Fibroblast of lung (primary cell): ENCODE data around the gene TFCP2.

ENCODE experiments used
- EZH2 ChIP-seq: IDR thresholded peaks from 2 replicates; pipeline ENCODE4 v1.5.1; 2012; ENCODE audit warnings: low read length, control low read depth, mild to moderate bottlenecking; ENCODE audit errors: missing control alignments
- TF ChIP-seq, protein P1 (sequence below), 2 donors: IDR thresholded peaks in 1 of 2; conservative IDR thresholded peaks in 1 of 2; 1 replicate in 1 of 2; 2 replicates in 1 of 2; pipeline ENCODE4 v1.5.1; 2011 to 2012; ENCODE audit warnings: low read length in 2 of 2, control low read depth in 1 of 2, inconsistent platforms in 1 of 2, low read depth in 1 of 2, mild to moderate bottlenecking in 1 of 2

DNA sequence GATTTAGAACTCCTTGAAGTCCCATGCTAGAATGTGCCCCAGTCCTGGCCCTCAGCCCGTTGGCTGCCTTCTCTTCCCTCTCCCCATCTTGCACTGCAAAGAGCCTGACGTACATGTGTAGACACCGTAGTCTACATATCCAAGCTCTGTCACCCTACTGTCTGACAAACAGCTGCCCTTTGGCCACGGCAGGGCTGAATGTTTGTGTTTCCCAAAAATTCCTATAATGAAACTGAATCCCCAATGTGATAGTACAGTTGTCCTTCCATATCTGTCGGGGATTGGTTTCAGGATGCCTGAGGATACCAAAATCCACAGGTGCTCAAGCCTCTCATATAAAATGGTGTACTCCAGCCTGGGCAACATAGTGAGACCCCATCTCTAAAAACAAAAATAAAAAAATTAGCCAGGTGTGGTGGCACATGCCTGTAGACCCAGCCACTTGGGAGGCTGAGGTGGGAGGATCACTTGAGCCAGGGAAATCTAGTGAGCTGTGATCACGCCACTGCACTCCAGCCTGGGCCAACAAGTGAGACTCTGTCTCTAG is 12.3 kb upstream of the TFCP2 start:
- TF ChIP-seq, protein P1, sequence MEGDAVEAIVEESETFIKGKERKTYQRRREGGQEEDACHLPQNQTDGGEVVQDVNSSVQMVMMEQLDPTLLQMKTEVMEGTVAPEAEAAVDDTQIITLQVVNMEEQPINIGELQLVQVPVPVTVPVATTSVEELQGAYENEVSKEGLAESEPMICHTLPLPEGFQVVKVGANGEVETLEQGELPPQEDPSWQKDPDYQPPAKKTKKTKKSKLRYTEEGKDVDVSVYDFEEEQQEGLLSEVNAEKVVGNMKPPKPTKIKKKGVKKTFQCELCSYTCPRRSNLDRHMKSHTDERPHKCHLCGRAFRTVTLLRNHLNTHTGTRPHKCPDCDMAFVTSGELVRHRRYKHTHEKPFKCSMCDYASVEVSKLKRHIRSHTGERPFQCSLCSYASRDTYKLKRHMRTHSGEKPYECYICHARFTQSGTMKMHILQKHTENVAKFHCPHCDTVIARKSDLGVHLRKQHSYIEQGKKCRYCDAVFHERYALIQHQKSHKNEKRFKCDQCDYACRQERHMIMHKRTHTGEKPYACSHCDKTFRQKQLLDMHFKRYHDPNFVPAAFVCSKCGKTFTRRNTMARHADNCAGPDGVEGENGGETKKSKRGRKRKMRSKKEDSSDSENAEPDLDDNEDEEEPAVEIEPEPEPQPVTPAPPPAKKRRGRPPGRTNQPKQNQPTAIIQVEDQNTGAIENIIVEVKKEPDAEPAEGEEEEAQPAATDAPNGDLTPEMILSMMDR (conservative IDR thresholded peaks at IDR 0.05 in 1 of 2, IDR thresholded peaks at IDR 0.05 in 1 of 2; ENCODE audit: low read depth in 1 of 2, low read length in 2 of 2): no peak
- no peak for TF ChIP-seq EZH2
